Spleen (tissue), 11 donors: ENCODE data around the gene PIK3C3. TPM values are rescaled to one million over a fixed set of nuclear protein-coding genes. Genes with fewer than 3 reads are reported as not detected.

Experiments used
- DNase-seq: peaks from one replicate; pipeline ENCODE4 v3.0.0-alpha.2; 2020
- H3K27ac ChIP-seq, 8 donors: fragments of 200-600 bp; sonication (generic) in 7 of 8; 1 replicate in 4 of 8; 2 replicates in 4 of 8; pipeline versions ENCODE4 v1.5.0 to v1.8.0; 2016 to 2021; ENCODE audit warnings: inconsistent platforms in 4 of 8, mild to moderate bottlenecking in 4 of 8, moderate library complexity in 1 of 8
- H3K27me3 ChIP-seq, 7 donors: fragments of 200-600 bp; sonication (generic) in 6 of 7; replicated peaks in 1 of 7; 1 replicate in 4 of 7; 2 replicates in 3 of 7; pipeline versions ENCODE4 v1.5.0 to v1.8.0; 2016 to 2021; ENCODE audit warnings: inconsistent platforms in 3 of 7, mild to moderate bottlenecking in 1 of 7
- H3K36me3 ChIP-seq, 6 donors: fragments of 200-600 bp; sonication (generic) in 5 of 6; 1 replicate in 4 of 6; 2 replicates in 2 of 6; pipeline versions ENCODE4 v1.5.0 to v1.8.0; 2016 to 2021; ENCODE audit warnings: inconsistent platforms in 2 of 6
- H3K4me1 ChIP-seq, 6 donors: fragments of 200-600 bp; sonication (generic) in 5 of 6; 1 replicate in 3 of 6; 2 replicates in 3 of 6; pipeline versions ENCODE4 v1.5.0 to v1.8.0; 2016 to 2021; ENCODE audit warnings: inconsistent platforms in 3 of 6
- H3K4me3 ChIP-seq, 8 donors: fragments of 200-600 bp; sonication (generic) in 7 of 8; 1 replicate in 4 of 8; 2 replicates in 4 of 8; pipeline versions ENCODE4 v1.5.0 to v1.8.0; 2016 to 2021; ENCODE audit warnings: inconsistent platforms in 4 of 8, mild to moderate bottlenecking in 4 of 8, moderate library complexity in 2 of 8
- H3K9me3 ChIP-seq, 8 donors: fragments of 200-600 bp; sonication (generic) in 7 of 8; 1 replicate in 4 of 8; 2 replicates in 4 of 8; pipeline versions ENCODE4 v1.5.0 to v1.8.0; 2016 to 2021; ENCODE audit warnings: inconsistent platforms in 4 of 8
- CTCF ChIP-seq, 11 experiments: fragments of 200-600 bp in 7 of 11; fragments of 450-650 bp in 4 of 11; sonication (generic) in 4 of 11; IDR thresholded peaks in 8 of 11; conservative IDR thresholded peaks in 3 of 11; 1 replicate in 7 of 11; 2 replicates in 4 of 11; pipeline versions ENCODE4 v1.4.0 to v1.8.0; 2016 to 2021; ENCODE audit warnings: antibody characterized with exemption in 11 of 11, inconsistent platforms in 4 of 11, mild to moderate bottlenecking in 1 of 11
- POLR2A ChIP-seq, 3 donors: fragments of 450-650 bp; IDR thresholded peaks; one replicate each; pipeline ENCODE4 v1.5.1; 2017; ENCODE audit warnings: antibody characterized with exemption in 3 of 3, mild to moderate bottlenecking in 1 of 3
- POLR2AphosphoS5 ChIP-seq, 3 donors: sonication (generic); formaldehyde crosslinking; IDR thresholded peaks; one replicate each; pipeline ENCODE4 v1.5.1; 2017; ENCODE audit warnings: antibody characterized with exemption in 3 of 3
- WGBS, 5 donors: extraction: QIAGEN DNeasy Blood & Tissue Kit in 3 of 5; methylation state at CpG; one replicate each; pipeline versions ENCODE4 v1.1.5 to v1.1.7; 2013 to 2018; 5-methylcytosine and 5-hydroxymethylcytosine counted together
- intact Hi-C: fragments of 100-400 bp; cut with DNase I; formaldehyde crosslinking; loops from one replicate; pipeline ENCODE4 v1.15.0; 2023; ENCODE audit warnings: low total_unique reads
- polyA plus RNA-seq, 3 donors: library from polyadenylated mRNA; stranded (reverse); fragments of 200-250 nt; gene quantifications; one replicate each; pipeline ENCODE4 v1.2.1, GENCODE V29; 2013
- total RNA-seq, 7 donors: library from RNA; depleted of rRNA in 3 of 7; stranded (reverse); fragments of >200 nt in 3 of 7; fragmentation: NEBNext Ultra II Directional in 4 of 7; extraction: Animal tissue kit (Norgen Biotek cat#: 25700) in 4 of 7; gene quantifications; one replicate each; pipeline versions ENCODE4 v1.1.0 to v1.2.1, GENCODE V29; 2016 to 2021
- donor health status: healthy with polysubstance abuse.
- donor health status: DM: no; HTN: no; CAD: no; lungs with moderate emphysema.
- donor health status: DM: no; HTN: no; CAD: no.
- donor health status: Bipolar disorder and iron deficiency.
- donor health status: healthy.
- donor health status: DM: no; HTN: no; CAD: no.
- donor health status: DM: yes; HTN: yes; CAD: no.

The PIK3C3 gene
- total and polyA plus RNA-seq, 10 donors, result 22.8 to 77.3 (median 62.2) TPM

- Histone ChIP-seq H3K27ac (no peak overlapping the region), H3K36me3 (peaks cover 2 to 98% (median 47%) of the 10 kb centered on the region in 6 donors), H3K27me3 (no peaks in the 10 kb centered on the region), H3K9me3 (no peaks in the 10 kb centered on the region), H3K4me3 (no peak overlapping the region), H3K4me1 (no peaks in the 10 kb centered on the region)
- TF ChIP-seq POLR2AphosphoS5 (IDR thresholded peaks at IDR 0.05) (no peak), POLR2A (IDR thresholded peaks at IDR 0.05) (no peak), CTCF (IDR thresholded peaks at IDR 0.05 in 8 of 11, conservative IDR thresholded peaks at IDR 0.05 in 3 of 11) (no peak)
- no peak for DNase-seq
- intact Hi-C loops, result no loop called here
These were observed 114.0 kb downstream of the PIK3C3 start for GRCh38 chr18:42069036-42069435.

GRCh38 chr18:42072407-42072806 lies 117.4 kb downstream of the PIK3C3 start:
- H3K9me3 ChIP-seq, result no peaks in the 10 kb centered on the region
- TF ChIP-seq POLR2AphosphoS5 (IDR thresholded peaks at IDR 0.05) (no peak), POLR2A (IDR thresholded peaks at IDR 0.05) (no peak)
- no peak overlapping the region for H3K4me3 ChIP-seq
- intact Hi-C loops, result no loop called here
- DNase-seq, result no peak
- H3K27ac ChIP-seq, result no peak overlapping the region
- H3K27me3 ChIP-seq, result no peaks in the 10 kb centered on the region
- WGBS, 5 donors, result 92 to 98% (median 97%) methylated on average over 4 of the region's 4 CpGs
- no peaks in the 10 kb centered on the region for H3K4me1 ChIP-seq
- H3K36me3 ChIP-seq, result peaks cover 2 to 98% (median 30%) of the 10 kb centered on the region in 6 donors

GRCh38 chr18:42074704-42075103 lies 119.7 kb downstream of the PIK3C3 start:
- WGBS, 5 donors, result 72 to 89% (median 80%) methylated on average over 3 of the region's 3 CpGs
- no peaks in the 10 kb centered on the region for H3K27me3 ChIP-seq
- H3K4me3 ChIP-seq, result no peak overlapping the region
- no peak overlapping the region for H3K27ac ChIP-seq
- no peak for TF ChIP-seq CTCF (IDR thresholded peaks at IDR 0.05 in 8 of 11, conservative IDR thresholded peaks at IDR 0.05 in 3 of 11)
- H3K36me3 ChIP-seq, result peaks cover 2 to 96% (median 34%) of the 10 kb centered on the region in 6 donors
- H3K4me1 ChIP-seq, result no peaks in the 10 kb centered on the region
- no peaks in the 10 kb centered on the region for H3K9me3 ChIP-seq
- intact Hi-C loops, result no loop called here
- no peak for DNase-seq

GRCh38 chr18:42078711-42079110 lies 123.7 kb downstream of the PIK3C3 start:
- Histone ChIP-seq H3K4me3 (no peak overlapping the region), H3K9me3 (no peaks in the 10 kb centered on the region), H3K36me3 (peaks cover 0 to 95% (median 34%) of the 10 kb centered on the region in 6 donors), H3K4me1 (no peaks in the 10 kb centered on the region), H3K27me3 (no peaks in the 10 kb centered on the region), H3K27ac (no peak overlapping the region)
- no peak for DNase-seq
- no peak for TF ChIP-seq POLR2AphosphoS5 (IDR thresholded peaks at IDR 0.05)
- TF ChIP-seq POLR2A (IDR thresholded peaks at IDR 0.05), result no peak
- TF ChIP-seq CTCF (IDR thresholded peaks at IDR 0.05 in 8 of 11, conservative IDR thresholded peaks at IDR 0.05 in 3 of 11), result no peak
- 57 to 65% (median 63%) methylated on average over 2 of the region's 2 CpGs for WGBS, 5 donors
- intact Hi-C loops, result no loop called here

- 92 to 98% (median 95%) methylated on average over 3 of the region's 3 CpGs for WGBS, 5 donors
- TF ChIP-seq CTCF (IDR thresholded peaks at IDR 0.05 in 8 of 11, conservative IDR thresholded peaks at IDR 0.05 in 3 of 11) (no peak), POLR2AphosphoS5 (IDR thresholded peaks at IDR 0.05) (no peak), POLR2A (IDR thresholded peaks at IDR 0.05) (no peak)
- intact Hi-C loops, result no loop called here
These were observed 125.3 kb downstream of the PIK3C3 start for GRCh38 chr18:42080340-42080739.

More at GRCh38 chr18:42080340-42080739, 125.3 kb downstream of the PIK3C3 start:
- Histone ChIP-seq H3K27ac (no peak overlapping the region), H3K27me3 (no peaks in the 10 kb centered on the region), H3K4me3 (no peak overlapping the region), H3K9me3 (no peaks in the 10 kb centered on the region), H3K36me3 (peaks cover 0 to 90% (median 33%) of the 10 kb centered on the region in 6 donors), H3K4me1 (no peaks in the 10 kb centered on the region)
- DNase-seq, result no peak
